ENCODE data around the gene ATF1. TPM values are rescaled to one million over a fixed set of nuclear protein-coding genes. Genes with fewer than 3 reads are reported as not detected.

ATF1 gene
- polyA plus RNA-seq, 1 of the 3 experiments (the other 2 are of a cell fraction): 34.2 TPM

- TF ChIP-seq, protein P1, sequence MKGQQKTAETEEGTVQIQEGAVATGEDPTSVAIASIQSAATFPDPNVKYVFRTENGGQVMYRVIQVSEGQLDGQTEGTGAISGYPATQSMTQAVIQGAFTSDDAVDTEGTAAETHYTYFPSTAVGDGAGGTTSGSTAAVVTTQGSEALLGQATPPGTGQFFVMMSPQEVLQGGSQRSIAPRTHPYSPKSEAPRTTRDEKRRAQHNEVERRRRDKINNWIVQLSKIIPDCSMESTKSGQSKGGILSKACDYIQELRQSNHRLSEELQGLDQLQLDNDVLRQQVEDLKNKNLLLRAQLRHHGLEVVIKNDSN (IDR thresholded peaks at IDR 0.05; ENCODE audit: borderline replicate concordance, low read depth): no peak
- TF ChIP-seq TAF1 (IDR thresholded peaks at IDR 0.05; ENCODE audit: borderline replicate concordance, low read depth, low read length) (no peak), PBX3 (IDR thresholded peaks at IDR 0.05) (no peak), MAX (IDR thresholded peaks at IDR 0.05; ENCODE audit: low read depth) (no peak), RFX5 (IDR thresholded peaks at IDR 0.05; ENCODE audit: low read length) (no peak), IRF3 (IDR thresholded peaks at IDR 0.05; ENCODE audit: low read depth, low read length) (no peak), FOXM1 (IDR thresholded peaks at IDR 0.05; ENCODE audit: low read depth) (no peak)
Observed at GRCh38 chr12:50784501-50784900, 20.6 kb downstream of the ATF1 start (continued).

DNA sequence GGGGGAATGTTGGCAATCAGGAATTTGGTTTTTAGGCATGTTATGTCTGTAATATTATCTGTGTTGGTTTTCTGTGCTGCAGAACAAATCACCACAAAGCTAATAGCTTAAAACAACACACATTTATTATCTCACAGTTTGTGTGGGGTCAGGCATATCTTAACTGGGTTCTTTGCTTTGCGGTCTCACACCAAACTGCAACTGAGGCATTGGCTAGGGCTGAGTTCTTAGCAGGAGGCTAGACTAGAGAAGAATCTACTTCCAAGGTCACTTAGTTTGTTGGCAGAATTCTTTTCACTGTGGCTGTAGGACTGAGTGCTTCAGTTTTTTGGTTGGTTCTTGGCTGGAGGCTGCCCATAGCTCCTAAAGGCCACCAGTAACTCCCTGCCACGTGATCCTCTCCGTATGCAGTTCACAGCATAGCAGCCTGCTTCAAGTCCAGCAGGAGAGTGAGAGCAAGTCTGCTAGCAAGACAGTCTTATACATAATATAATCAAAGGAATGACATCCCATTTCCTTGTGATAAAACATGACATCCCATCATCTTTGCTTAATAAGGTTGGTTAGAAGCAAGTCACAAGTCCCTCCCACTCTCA, 21.6 kb downstream of the ATF1 start:
- Histone ChIP-seq H3K36me3 (replicated peaks in 1 of 2; ENCODE audit: control insufficient read depth in 1 of 2, insufficient read depth in 2 of 2, low read length in 1 of 2) (peaks cover 0 to 13% of the 10 kb centered on the region in 2 experiments), H3K9me2 (no peaks in the 10 kb centered on the region), H3K4me3 (ENCODE audit: low read depth in 2 of 2, low read length in 1 of 2) (no peak overlapping the region), H3F3A (replicated peaks; ENCODE audit: insufficient read depth) (no peaks in the 10 kb centered on the region), H3K9me3 (no peaks in the 10 kb centered on the region), H3K27me3 (ENCODE audit: insufficient read depth) (no peaks in the 10 kb centered on the region), H3K27ac (ENCODE audit: low read depth in 2 of 2, low read length in 1 of 2) (no peak overlapping the region), H3K79me2 (ENCODE audit: insufficient read depth) (peaks cover 32% of the 10 kb centered on the region; the same call in 1 of the 2 replicates), H3K4me1 (ENCODE audit: control insufficient read depth in 1 of 2, insufficient read depth in 2 of 2, low read depth in 1 of 2, low read length in 1 of 2) (peaks cover 0 to 3% of the 10 kb centered on the region in 2 experiments; a peak in 1 of 4 replicates), H2AFZ (ENCODE audit: low read depth) (no peak overlapping the region), H4K20me1 (ENCODE audit: insufficient read depth) (no peaks in the 10 kb centered on the region), H3K9ac (no peak overlapping the region), H3K4me2 (no peak overlapping the region)
- TF ChIP-seq FOXJ3 (CRISPR knock-in tag; IDR thresholded peaks at IDR 0.05): no peak
- TF ChIP-seq FOSL2 (IDR thresholded peaks at IDR 0.05; ENCODE audit: borderline replicate concordance, low read depth): no peak
- TF ChIP-seq FOXM1 (IDR thresholded peaks at IDR 0.05; ENCODE audit: low read depth): no peak
- no peak for TF ChIP-seq GABPA (IDR thresholded peaks at IDR 0.05; ENCODE audit: low read depth)
- TF ChIP-seq, protein P1 (IDR thresholded peaks at IDR 0.05; ENCODE audit: borderline replicate concordance, low read depth): no peak
- no peak for TF ChIP-seq TCF12 (IDR thresholded peaks at IDR 0.05)
- no peak for TF ChIP-seq RXRA (IDR thresholded peaks at IDR 0.05; ENCODE audit: borderline replicate concordance, low read depth)
- TF ChIP-seq EZH2phosphoT487 (IDR thresholded peaks at IDR 0.05; ENCODE audit: borderline replicate concordance, low read depth): no peak
- no peak for TF ChIP-seq IRF3 (IDR thresholded peaks at IDR 0.05; ENCODE audit: low read depth, low read length)
- no peak for TF ChIP-seq RCOR1 (IDR thresholded peaks at IDR 0.05; ENCODE audit: low read length)
- no peak for TF ChIP-seq GATA2 (CRISPR knock-in tag; IDR thresholded peaks at IDR 0.05)
- TF ChIP-seq MAX (IDR thresholded peaks at IDR 0.05; ENCODE audit: low read depth): no peak
- no peak for TF ChIP-seq TAF1 (IDR thresholded peaks at IDR 0.05; ENCODE audit: borderline replicate concordance, low read depth, low read length)
- no peak for TF ChIP-seq NFIC (IDR thresholded peaks at IDR 0.05; ENCODE audit: borderline replicate concordance)
- no peak for TF ChIP-seq JUND (IDR thresholded peaks at IDR 0.05)
- no peak for TF ChIP-seq NRF1 (IDR thresholded peaks at IDR 0.05; ENCODE audit: low read depth, low read length)
- ChIA-PET CTCF (interaction anchor here (1.1 kb wide), 1 partner anchor 21 kb away, joined by 5 read pairs; no protein-coding TSS in a partner anchor), POLR2A (no interaction called here)
- no peak for DNase-seq
- 95% methylated on average over 3 of the region's 3 CpGs for WGBS (ENCODE audit: low lambda C conversion rate)
